Endothelial cell of umbilical vein (primary cell): ENCODE data around the gene GLP1R. TPM values are rescaled to one million over a fixed set of nuclear protein-coding genes. Genes with fewer than 3 reads are reported as not detected.

Source experiments
- BruUV-seq: library from RNA; stranded (reverse); fragments of 400-500 nt; replicated peaks from 2 replicates; lab custom pipeline; 2021; lab: Mats Ljungman, UMichigan
- CTCF ChIA-PET: fragments of 300-600, 350-600 bp; sonication (Branson Sonifier 250); formaldehyde crosslinking; loops from one replicate; lab custom pipeline; 2021; ENCODE audit warnings: antibody characterized with exemption, inconsistent platforms; lab: Charles Lee
- POLR2A ChIA-PET: fragments of 300-600, 350-600 bp; sonication (Branson Sonifier 250); formaldehyde crosslinking; loops from one replicate; lab custom pipeline; 2021; ENCODE audit warnings: antibody characterized with exemption, inconsistent platforms; lab: Charles Lee
- DNase-seq: peaks from one replicate; pipeline ENCODE4 v3.0.0-alpha.2; 2011; ENCODE audit warnings: low read depth, low spot score
- FAIRE-seq: peaks from 2 replicates; lab custom pipeline; 2011; peaks lifted over from hg19 to GRCh38; lab: Jason Lieb, UNC
- H2AFZ ChIP-seq: 2 replicates; pipeline ENCODE4 v1.6.0; 2012; ENCODE audit warnings: low read depth, low read length, control low read depth, inconsistent platforms
- H3K27ac ChIP-seq: 2 replicates; pipeline ENCODE4 v1.5.1; 2011; ENCODE audit warnings: low read depth, mild to moderate bottlenecking, control low read depth, low read length, moderate library complexity; ENCODE audit not compliant: insufficient read depth
- H3K27me3 ChIP-seq, 2 experiments: 2 replicates each; pipeline versions ENCODE4 v1.6.0 to v1.6.1; 2011; ENCODE audit warnings: low read length in 2 of 2, mixed read lengths in 1 of 2; ENCODE audit not compliant: control insufficient read depth in 2 of 2, insufficient read depth in 2 of 2
- H3K36me3 ChIP-seq, 2 experiments: 2 replicates in 1 of 2; 3 replicates in 1 of 2; pipeline ENCODE4 v1.5.1; 2011; ENCODE audit warnings: low read length in 2 of 2, mild to moderate bottlenecking in 1 of 2, moderate library complexity in 1 of 2; ENCODE audit not compliant: control insufficient read depth in 2 of 2, insufficient read depth in 2 of 2; ENCODE audit errors: extremely low read depth in 1 of 2
- H3K4me1 ChIP-seq: 3 replicates; pipeline ENCODE4 v1.5.1; 2011; ENCODE audit warnings: mild to moderate bottlenecking, low read length; ENCODE audit not compliant: control insufficient read depth, insufficient read depth; ENCODE audit errors: extremely low read depth
- H3K4me2 ChIP-seq: 2 replicates; pipeline ENCODE4 v1.6.1; 2011; ENCODE audit warnings: low read length, control low read depth, mixed read lengths; ENCODE audit not compliant: insufficient read depth
- H3K4me3 ChIP-seq, 3 experiments: fragments of 200-600 bp in 1 of 3; sonication (generic), shearing (Covaris generic) in 1 of 3; replicated peaks in 1 of 3; 2 replicates each; pipeline ENCODE4 v1.5.1; 2011 to 2016; ENCODE audit warnings: control low read depth in 3 of 3, low read length in 3 of 3, mild to moderate bottlenecking in 2 of 3, inconsistent platforms in 1 of 3, low read depth in 1 of 3, moderate library complexity in 1 of 3; ENCODE audit not compliant: insufficient read depth in 1 of 3
- H3K79me2 ChIP-seq: 2 replicates; pipeline ENCODE4 v1.6.0; 2012; ENCODE audit warnings: low read length, inconsistent platforms; ENCODE audit not compliant: control insufficient read depth, insufficient read depth
- H3K9ac ChIP-seq: replicated peaks from 2 replicates; pipeline ENCODE3; 2011; ENCODE audit warnings: low read length, control low read depth; ENCODE audit not compliant: insufficient read depth; ENCODE audit errors: extremely low read depth
- H3K9me1 ChIP-seq: replicated peaks from 3 replicates; pipeline ENCODE4 v1.6.0; 2011; ENCODE audit warnings: mild to moderate bottlenecking, low read length; ENCODE audit not compliant: control insufficient read depth, insufficient read depth; ENCODE audit errors: extremely low read depth
- H3K9me3 ChIP-seq: replicated peaks from 2 replicates; pipeline ENCODE4 v1.5.1; 2012; ENCODE audit warnings: low read length, inconsistent platforms; ENCODE audit not compliant: control insufficient read depth, insufficient read depth
- H4K20me1 ChIP-seq: replicated peaks from 2 replicates; pipeline ENCODE3; 2011; ENCODE audit warnings: mild to moderate bottlenecking, low read length; ENCODE audit not compliant: control insufficient read depth, insufficient read depth; ENCODE audit errors: extremely low read depth
- GATA2 ChIP-seq: IDR thresholded peaks from 2 replicates; pipeline ENCODE4 v1.7.0; 2011; ENCODE audit warnings: low read depth, mild to moderate bottlenecking, moderate library complexity, mixed read lengths, low read length; ENCODE audit not compliant: insufficient read length, insufficient read depth
- JUN ChIP-seq: IDR thresholded peaks from 2 replicates; pipeline ENCODE4 v1.6.1; 2011; ENCODE audit warnings: borderline replicate concordance, low read depth; ENCODE audit not compliant: insufficient read length, insufficient read depth
- MYC ChIP-seq: IDR thresholded peaks from one replicate; pipeline ENCODE4 v1.6.1; 2011; ENCODE audit warnings: mild to moderate bottlenecking, low read depth, low read length
- POLR2A ChIP-seq: IDR thresholded peaks from 2 replicates; pipeline ENCODE4 v1.6.1; 2012; ENCODE audit warnings: low read depth, mild to moderate bottlenecking, control low read depth, low read length
- dilution Hi-C: fragments of 300-500 bp; cut with MboI; formaldehyde crosslinking; loops from one replicate; pipeline ENCODE4 v1.15.0; 2019; ENCODE audit warnings: low sequenced_read_pairs; ENCODE audit not compliant: extremely low pct_ligation_motif_present
- intact Hi-C: fragments of 100-400 bp; cut with micrococcal nuclease; formaldehyde crosslinking; loops from one replicate; pipeline ENCODE4 v1.10.0; 2022
- polyA plus RNA-seq, 4 experiments: library from polyadenylated mRNA; depleted of rRNA in 3 of 4; stranded (reverse) in 3 of 4; unstranded in 1 of 4; fragments of >200 nt; gene quantifications; 2 replicates each; pipeline versions ENCODE4 v1.2.1 to v1.2.3, GENCODE V29; 2011 to 2012; ENCODE audit warnings: missing spikeins in 1 of 4
- total RNA-seq: library from RNA; stranded (reverse); gene quantifications from 2 replicates; pipeline ENCODE4 v1.2.3, GENCODE V29; 2021
- TF ChIP-seq, protein P1 (sequence below), 2 donors: IDR thresholded peaks; 1 replicate in 1 of 2; 2 replicates in 1 of 2; pipeline ENCODE4 v1.5.1; 2011; ENCODE audit warnings: low read length in 2 of 2, mild to moderate bottlenecking in 2 of 2, moderate library complexity in 2 of 2, control low read depth in 1 of 2, inconsistent platforms in 1 of 2, low read depth in 1 of 2; ENCODE audit not compliant: insufficient read depth in 1 of 2; ENCODE audit errors: extremely low read depth in 1 of 2
- TF ChIP-seq, protein P2 (sequence below): IDR thresholded peaks from 2 replicates; pipeline ENCODE4 v1.6.1; 2011; ENCODE audit not compliant: insufficient read depth, insufficient read length

The GLP1R gene
- total and polyA plus RNA-seq, 2 donors (not counting 3 experiments of a cell fraction or from before 2014, with no cell fraction given), result not detected

DNA sequence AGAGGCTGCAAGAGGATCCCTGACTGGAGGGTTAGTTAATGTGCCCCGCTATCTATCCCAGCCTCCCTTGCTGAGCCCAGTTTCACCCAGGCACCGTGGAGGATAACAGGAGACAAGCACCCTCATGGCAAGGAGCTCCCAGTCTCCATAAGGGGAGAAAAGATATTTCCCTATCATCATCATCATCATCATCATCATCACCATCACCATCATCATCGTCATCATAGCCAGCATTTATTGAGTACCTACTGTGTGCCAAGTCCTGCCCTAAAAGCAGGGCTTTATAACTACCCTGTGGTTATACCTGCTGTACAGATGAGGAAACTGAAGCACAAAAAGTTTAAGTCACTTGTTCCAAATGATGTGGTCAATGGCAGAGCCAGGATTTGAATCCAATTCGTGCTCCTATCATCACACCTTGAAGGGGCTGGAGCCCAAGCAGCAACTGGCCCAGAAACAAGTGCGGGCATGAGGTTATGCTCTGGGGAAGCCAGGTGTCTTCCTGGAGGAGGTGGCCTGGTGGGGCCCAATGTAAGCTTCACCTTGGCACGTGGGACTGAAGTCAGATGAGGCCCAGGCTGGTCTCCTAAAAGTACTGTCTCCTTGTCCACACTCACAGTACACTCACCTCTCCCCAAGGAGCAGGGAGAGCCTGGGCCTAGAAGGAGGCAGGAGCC, 10.0 kb downstream of the GLP1R start:
- Histone ChIP-seq H3K27ac (no peak overlapping the region), H3K36me3 (no peaks in the 10 kb centered on the region), H3K79me2 (no peaks in the 10 kb centered on the region), H3K4me3 (no peak overlapping the region), H2AFZ (no peak overlapping the region), H3K4me2 (no peak overlapping the region), H3K27me3 (peaks cover 0 to 4% of the 10 kb centered on the region in 2 experiments), H3K4me1 (no peaks in the 10 kb centered on the region), H3K9me3 (no peaks in the 10 kb centered on the region), H4K20me1 (no peaks in the 10 kb centered on the region), H3K9me1 (no peaks in the 10 kb centered on the region), H3K9ac (no peak overlapping the region)
- intact Hi-C loops (no loop called here), dilution Hi-C loops (no loop called here)
- CTCF ChIA-PET, result interaction anchor here (1.0 kb wide), 1 partner anchor 244 kb away, joined by 3 read pairs; no protein-coding TSS in a partner anchor
- BruUV-seq, result no TSS peak
- no peak for FAIRE-seq
- POLR2A ChIA-PET, result no interaction called here
- TF ChIP-seq, protein P1, sequence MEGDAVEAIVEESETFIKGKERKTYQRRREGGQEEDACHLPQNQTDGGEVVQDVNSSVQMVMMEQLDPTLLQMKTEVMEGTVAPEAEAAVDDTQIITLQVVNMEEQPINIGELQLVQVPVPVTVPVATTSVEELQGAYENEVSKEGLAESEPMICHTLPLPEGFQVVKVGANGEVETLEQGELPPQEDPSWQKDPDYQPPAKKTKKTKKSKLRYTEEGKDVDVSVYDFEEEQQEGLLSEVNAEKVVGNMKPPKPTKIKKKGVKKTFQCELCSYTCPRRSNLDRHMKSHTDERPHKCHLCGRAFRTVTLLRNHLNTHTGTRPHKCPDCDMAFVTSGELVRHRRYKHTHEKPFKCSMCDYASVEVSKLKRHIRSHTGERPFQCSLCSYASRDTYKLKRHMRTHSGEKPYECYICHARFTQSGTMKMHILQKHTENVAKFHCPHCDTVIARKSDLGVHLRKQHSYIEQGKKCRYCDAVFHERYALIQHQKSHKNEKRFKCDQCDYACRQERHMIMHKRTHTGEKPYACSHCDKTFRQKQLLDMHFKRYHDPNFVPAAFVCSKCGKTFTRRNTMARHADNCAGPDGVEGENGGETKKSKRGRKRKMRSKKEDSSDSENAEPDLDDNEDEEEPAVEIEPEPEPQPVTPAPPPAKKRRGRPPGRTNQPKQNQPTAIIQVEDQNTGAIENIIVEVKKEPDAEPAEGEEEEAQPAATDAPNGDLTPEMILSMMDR (IDR thresholded peaks at IDR 0.05; ENCODE audit: extremely low read depth in 1 of 2, insufficient read depth in 1 of 2, low read depth in 1 of 2, low read length in 2 of 2), result no peak
- TF ChIP-seq POLR2A (no peak), MYC (no peak), JUN (no peak), GATA2 (no peak)
- TF ChIP-seq, protein P2, sequence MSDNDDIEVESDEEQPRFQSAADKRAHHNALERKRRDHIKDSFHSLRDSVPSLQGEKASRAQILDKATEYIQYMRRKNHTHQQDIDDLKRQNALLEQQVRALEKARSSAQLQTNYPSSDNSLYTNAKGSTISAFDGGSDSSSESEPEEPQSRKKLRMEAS, result no peak
- no peak for DNase-seq
